GM18858 (cell line): ENCODE data around the gene OR4K13.

Experiments used
- ATAC-seq: cut with Tn5 transposase; IDR thresholded peaks from one replicate; pipeline ENCODE4 v1.9.1; 2021; ENCODE audit not compliant: unreplicated experiment

OR4K13 gene

DNA sequence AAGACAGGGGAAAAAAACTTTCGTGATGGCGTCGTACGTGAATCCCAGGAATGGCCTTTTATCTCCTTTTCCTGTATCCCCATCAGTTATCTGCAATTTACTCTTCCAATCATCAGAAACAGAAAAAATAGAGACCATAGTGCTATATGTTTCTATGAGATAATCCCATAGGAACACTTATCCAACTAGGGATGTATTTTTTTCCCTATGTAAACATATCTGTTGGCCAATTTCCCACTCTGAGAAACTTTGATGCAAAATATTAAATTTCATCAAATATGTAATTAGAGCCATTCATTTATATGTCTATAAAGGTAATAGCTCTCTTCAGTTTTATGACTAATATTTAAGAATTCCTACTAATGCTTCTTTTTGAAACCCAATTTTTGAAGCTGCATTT lies at the start of gene OR4K13:
Gene OR4K13 (minus strand): TSS at position 101 of the 400 bp plus-strand sequence. CDS start 1,280 bp downstream, outside the sequence.
- ATAC-seq, result no peak

- no peak for ATAC-seq
Measured at GRCh38 chr14:20059745-20060144, 23.9 kb upstream of the OR4K13 start, which contains the start of gene OR4L1. Gene OR4L1 (plus strand): TSS chr14:20060045. CDS start chr14:20060045, 0 bp downstream.

GRCh38 chr14:20048202-20048601 lies 12.4 kb upstream of the OR4K13 start:
- no peak for ATAC-seq

- no peak for ATAC-seq
Measured at GRCh38 chr14:20044243-20044642, 8.4 kb upstream of the OR4K13 start.

GRCh38 chr14:20035449-20035848 lies 389 bp downstream of the OR4K13 start:
- no peak for ATAC-seq

GRCh38 chr14:20031058-20031457 lies 4.8 kb downstream of the OR4K13 start:
- ATAC-seq, result no peak

GRCh38 chr14:20019257-20019865 lies 16.5 kb downstream of the OR4K13 start, which contains the start of gene OR4K14:
Gene OR4K14 (minus strand): TSS chr14:20019307. CDS start chr14:20015193, 4,114 bp downstream.
- ATAC-seq, result no peak

DNA sequence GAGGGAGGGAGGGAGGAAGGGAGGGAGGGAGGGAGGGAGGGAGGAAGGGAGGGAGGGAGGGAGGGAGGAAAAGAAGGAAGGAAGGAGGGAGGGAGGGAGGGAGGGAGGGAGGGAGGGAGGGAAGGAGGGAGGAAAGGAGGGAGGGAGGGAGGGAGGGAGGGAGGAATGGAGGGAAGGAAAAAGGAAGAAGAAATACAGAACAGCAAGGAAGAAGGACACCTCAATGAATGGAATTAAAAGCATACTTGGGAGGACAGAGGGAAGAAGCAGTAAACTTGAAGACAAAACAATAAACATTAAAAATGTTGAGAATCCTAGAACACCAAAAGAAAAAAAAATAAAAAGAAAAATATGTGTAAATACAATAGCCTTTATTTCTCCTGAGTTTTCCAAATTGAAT lies 27.7 kb downstream of the OR4K13 start:
- no peak for ATAC-seq

DNA sequence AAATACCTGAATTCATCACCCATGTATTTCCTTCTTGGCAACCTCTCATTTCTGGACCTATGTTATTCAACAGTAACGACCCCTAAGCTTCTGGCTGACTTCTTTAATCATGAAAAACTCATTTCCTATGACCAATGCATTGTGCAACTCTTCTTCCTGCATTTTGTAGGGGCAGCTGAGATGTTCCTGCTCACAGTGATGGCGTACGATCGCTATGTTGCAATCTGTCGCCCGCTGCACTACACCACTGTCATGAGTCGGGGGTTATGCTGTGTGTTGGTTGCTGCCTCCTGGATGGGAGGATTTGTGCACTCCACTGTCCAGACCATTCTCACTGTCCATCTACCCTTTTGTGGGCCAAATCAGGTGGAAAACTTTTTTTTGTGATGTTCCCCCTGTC lies 33.5 kb downstream of the OR4K13 start:
- ATAC-seq, result no peak

DNA sequence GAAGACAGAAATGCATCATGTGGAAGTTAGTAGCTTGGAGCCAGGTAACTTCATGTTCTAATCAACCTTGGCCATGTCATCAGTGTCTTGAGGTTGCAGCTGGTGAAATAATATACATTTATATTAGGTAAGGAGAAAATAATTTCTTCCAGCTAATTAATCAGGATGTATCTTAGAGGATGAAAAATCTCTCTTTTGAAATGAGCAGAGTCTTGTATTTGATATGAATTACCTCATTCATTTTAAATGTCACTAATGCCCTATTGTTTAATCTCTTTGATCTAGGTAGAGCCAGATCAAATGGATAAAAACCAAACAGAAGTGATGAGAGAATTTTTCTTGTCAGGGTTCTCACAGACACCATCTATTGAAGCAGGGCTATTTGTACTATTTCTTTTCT lies 34.0 kb downstream of the OR4K13 start, which contains the start of gene OR4Q2:
Gene OR4Q2 (plus strand): TSS at position 301 of the 400 bp plus-strand sequence.
- ATAC-seq, result no peak

- no peak for ATAC-seq
Measured at GRCh38 chr14:19993438-19993837, 42.4 kb downstream of the OR4K13 start.
